ENCODE results near the gene VPS8. TPM values are rescaled to one million over a fixed set of nuclear protein-coding genes. Genes with fewer than 3 reads are reported as not detected.

The VPS8 gene
- total RNA-seq, 2 experiments from 2014 or later, result 25.7 to 25.9 TPM

DNA sequence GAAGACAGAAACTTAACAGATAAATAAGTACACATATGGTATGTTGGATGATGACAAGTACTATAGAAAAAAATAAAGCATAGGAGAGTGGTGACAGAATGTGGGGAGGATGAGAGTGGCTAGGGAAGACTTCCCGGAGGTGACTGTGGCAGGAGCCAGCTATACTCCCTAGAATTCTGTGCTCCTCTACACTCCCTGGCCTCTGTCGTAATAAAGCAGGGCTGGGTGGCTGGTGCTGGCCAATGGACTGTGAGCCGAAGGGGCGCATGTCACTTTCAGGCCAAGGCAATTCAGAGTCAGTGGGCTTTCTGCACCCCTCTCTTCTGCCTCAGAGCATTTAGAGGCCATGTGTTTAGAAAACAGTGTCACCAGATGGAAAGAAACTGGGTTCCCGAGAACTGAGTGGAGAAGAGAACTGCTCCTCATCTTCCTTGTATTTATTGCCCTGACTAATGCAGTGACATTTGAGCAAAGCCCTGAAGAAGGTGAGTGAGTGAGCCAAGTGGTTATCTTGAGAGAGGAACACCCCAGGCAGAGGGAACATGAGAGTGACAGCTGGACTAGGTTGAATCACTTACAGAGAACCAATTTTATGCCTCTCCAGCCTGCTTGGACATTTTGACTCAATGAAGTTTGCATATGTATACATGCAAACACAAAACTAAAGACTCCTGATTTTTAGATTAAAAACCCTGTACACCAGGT is 5.2 kb upstream of the VPS8 start:
- POLR2A ChIA-PET, result no interaction called here
- CTCF ChIA-PET, result interaction anchor here (0.5 kb wide), 1 partner anchor 264 kb away, joined by 3 read pairs; no protein-coding TSS in a partner anchor

DNA sequence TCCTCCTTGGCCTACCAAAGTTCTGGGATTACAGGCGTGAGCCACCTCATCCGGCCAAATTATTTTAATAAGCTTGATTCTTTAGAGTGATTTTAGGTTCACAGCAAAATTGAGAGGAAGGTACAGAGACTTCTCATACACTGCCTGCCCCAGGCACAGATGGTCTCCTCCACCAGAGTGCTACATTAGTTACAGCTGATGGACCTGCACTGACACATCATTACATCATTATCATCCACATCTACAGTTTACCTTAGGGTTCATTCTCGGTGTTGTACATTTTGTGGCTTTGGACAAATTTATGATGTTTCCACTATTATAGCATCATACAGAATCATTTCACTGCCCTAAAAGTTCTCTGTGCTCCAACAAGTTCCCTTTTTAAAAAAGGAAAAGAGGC is 4.4 kb upstream of the VPS8 start:
- CTCF ChIA-PET, result interaction anchor here (0.5 kb wide), 1 partner anchor 265 kb away, joined by 3 read pairs; no protein-coding TSS in a partner anchor
- POLR2A ChIA-PET, result no interaction called here

DNA sequence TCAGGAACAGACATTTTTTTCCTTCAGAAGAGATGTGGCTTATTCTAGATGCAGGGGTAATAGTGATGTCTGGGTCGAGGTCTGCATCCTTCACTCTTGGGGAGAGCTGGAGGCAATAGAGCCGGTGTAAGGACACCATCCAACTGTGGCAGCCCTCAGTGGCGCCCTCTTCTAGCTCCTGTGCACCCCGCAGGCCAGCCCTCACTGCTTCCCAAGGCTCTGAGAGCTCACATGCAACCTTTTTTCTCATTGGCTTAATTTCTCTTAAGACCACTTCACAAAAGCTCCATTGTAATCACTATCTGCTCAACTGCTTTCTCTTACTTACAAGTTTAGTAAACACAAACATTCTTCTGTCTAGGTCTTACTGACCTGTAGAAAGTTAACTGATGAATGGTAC is 3.9 kb upstream of the VPS8 start:
- CTCF ChIA-PET, result interaction anchor here (0.8 kb wide), 1 partner anchor 247 kb away, joined by 3 read pairs; the partner anchor contains the start of gene EPHB3
- POLR2A ChIA-PET, result no interaction called here

DNA sequence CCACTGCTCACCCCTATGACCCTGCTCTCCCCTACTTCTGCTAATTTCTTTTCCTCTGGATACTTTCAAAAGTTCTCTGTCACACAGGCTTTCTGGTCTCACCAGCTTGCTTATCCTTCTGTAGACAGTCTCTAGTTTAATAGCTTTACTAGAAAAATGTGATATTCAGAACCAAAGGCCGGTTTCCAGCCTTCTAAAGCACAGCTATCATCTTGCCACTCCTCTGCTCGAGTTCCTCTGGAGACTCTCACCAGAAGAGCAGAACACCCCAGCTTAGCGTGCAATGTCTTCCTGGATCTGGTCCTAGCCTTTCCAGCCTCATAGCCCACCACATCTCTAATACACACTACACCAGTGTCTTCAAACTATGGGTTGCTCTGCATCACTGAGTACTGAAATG is 1.8 kb upstream of the VPS8 start:
- POLR2A ChIA-PET, result no interaction called here

DNA sequence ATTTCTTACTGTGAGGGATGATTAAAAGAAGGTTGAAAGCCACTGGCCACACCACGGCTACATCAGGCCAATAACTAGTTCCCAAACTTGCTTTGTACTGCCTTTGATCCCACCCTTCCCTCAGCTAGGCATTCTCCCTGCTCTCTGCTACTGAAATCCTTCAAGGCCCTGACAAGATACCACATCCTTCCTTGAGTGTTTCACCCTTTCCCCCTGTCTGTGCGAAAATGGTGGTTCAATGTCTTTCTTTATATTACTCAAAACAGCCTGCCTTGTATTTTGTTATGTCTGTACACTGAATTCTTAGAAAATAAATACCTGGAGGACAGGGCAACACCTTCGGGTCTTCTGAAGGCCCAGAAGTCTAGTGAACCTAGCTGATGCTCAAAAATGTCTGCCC is 932 bp upstream of the VPS8 start:
- POLR2A ChIA-PET, result no interaction called here
- CTCF ChIA-PET, result interaction anchor here (0.7 to 1.0 kb wide), 2 partner anchors 8 to 210 kb away, joined by 3 to 4 read pairs; no protein-coding TSS in a partner anchor

More for the DNA sequence above, 1.8 kb upstream of the VPS8 start:
- CTCF ChIA-PET, result interaction anchor here (0.5 kb wide), 1 partner anchor 1439 kb away, joined by 3 read pairs; no protein-coding TSS in a partner anchor

DNA sequence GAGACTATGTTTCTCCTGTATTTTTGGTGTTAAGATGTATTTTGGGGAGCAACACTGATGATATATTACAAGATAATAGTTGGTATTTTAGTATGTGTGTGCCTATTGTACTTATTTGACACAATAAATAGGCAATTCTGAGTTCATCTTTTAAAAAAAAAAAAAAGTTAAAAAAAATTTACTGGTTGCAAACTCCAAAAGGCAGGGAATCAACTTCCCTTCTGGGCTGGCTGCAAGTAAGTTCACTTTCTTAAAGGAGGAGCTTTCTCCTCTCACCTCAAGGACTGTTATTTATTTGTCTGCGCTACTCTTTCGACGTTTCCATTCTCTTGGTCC is 335 bp upstream of the VPS8 start:
- CTCF ChIA-PET, result interaction anchor here (0.7 to 1.0 kb wide), 3 partner anchors 8 to 248 kb away, joined by 3 to 4 read pairs (median 3); no protein-coding TSS in a partner anchor
- POLR2A ChIA-PET, result no interaction called here

DNA sequence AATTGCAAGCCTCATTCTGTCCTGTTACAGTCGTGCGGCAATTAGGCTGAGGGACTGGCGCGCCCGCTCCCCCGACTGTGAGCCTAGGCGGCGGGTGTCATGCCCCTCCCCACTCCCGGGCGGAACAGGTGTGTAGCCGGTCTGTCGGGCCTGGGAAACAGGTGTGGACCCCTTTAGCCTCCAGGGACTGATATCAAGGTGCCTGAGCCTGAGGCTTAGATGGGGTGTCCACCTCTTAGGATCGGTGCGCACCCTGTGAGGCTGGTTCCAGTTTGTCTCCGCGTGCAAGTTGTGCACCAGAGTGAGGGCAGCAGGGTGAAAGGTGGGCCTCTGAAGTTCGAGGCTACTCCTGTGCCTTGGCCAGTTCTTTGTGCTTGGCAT is 686 bp downstream of the VPS8 start:
- POLR2A ChIA-PET, result no interaction called here
- CTCF ChIA-PET, result interaction anchor here (0.6 to 1.3 kb wide), 3 partner anchors 9 to 252 kb away, joined by 3 to 4 read pairs (median 4); partner anchors contain the start of gene EPHB3

DNA sequence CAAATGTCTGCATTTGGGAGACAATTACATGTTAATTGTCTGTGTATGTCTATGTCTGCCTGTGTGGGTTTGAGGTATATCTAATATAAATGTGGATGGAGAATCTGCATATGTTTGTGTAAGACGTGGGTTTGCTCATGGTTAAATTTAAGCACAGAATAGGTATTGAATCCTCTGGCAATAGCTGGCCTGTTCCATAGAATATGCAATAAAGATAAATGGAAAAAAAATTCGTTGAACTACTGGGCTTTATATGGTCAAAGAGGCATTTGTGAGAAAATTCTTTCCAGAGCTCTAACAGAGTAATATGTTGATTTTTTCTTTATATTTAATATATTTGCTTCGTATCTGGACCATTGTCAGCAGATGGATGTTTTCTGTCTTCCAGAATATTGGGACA is 1.4 kb downstream of the VPS8 start:
- CTCF ChIA-PET, result interaction anchor here (0.6 to 1.3 kb wide), 3 partner anchors 9 to 252 kb away, joined by 3 to 4 read pairs (median 4); partner anchors contain the start of gene EPHB3
- POLR2A ChIA-PET, result no interaction called here

DNA sequence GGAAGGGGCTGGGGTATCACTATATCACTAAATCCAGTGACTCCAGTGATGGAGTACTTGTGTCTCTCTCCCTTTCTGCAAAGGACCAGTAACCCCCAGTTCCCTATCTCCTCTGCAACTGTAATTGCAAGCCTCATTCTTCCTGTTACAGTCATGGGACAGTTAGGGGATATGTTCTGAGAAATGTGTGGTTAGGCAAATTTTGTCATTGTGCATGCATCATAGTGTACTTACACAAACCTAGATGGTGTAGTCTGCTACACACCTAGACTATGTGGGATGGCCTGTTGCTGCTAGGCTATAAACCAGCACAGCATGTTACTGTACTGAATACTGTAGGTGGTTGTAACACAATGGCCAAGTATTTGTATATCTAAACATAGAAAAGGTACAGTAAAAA is 2.2 kb downstream of the VPS8 start:
- ChIA-PET CTCF (interaction anchor here (1.3 kb wide), 1 partner anchor 253 kb away, joined by 4 read pairs; the partner anchor contains the start of gene EPHB3), POLR2A (no interaction called here)

DNA sequence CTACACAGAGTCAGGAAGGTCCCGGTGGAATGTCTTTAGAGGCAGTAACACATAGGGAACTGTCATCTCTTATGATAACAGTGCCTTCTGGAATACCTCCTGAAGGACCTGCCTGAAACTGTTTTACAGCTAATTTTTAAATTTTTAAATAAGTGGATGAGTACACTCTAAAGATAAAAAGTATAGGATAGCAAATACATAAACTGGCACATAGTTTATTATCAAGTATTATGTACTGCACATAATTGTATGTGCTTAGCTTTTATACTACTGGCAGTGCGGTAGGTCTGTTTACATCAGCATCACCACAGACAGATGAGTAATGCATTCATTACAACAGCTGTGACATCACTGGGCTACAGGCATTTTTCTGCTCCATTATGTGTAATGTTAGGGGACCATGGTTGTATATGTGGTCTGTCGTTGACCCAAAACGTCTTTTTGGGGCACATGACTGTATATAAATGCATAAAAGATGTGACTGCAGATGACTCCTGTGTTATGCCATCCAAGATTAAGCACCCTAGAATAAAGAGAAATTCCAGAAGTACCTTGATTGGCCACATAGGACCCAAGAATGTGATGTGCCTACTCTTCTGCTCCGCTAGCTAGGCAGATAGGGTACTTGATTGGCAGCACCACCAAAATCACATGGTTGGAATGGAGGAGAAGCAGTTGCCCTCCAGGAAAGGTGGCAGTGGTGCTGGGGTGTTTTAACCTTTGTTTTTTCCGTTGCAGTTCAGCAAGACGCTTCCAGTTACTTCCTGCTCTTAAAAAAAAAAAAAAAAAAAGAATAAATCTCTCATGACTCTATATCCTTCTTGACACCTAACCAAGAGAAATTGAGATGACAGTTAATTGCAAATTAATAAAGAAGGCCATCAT is 3.3 kb downstream of the VPS8 start:
- ChIA-PET CTCF (no interaction called here), POLR2A (no interaction called here)

DNA sequence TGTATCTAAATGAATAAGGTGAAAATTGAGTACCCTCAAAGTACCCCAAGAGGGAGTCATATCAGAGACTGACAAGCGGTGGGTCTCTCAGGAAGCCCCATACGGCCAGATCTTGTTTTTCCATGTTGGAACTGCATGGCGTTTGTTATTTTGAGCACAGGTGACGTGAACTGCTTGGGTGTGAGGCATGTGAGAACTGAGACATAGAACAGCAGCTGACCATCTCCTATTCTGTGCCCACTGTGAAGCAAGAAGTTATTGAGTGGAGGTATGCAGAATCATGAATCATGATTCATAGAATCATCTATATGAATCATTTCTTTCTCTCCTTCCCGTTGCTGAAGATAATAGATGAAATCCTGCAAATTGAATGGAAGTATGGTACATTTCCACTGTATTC is 4.6 kb downstream of the VPS8 start:
- CTCF ChIA-PET, result no interaction called here
- POLR2A ChIA-PET, result no interaction called here

DNA sequence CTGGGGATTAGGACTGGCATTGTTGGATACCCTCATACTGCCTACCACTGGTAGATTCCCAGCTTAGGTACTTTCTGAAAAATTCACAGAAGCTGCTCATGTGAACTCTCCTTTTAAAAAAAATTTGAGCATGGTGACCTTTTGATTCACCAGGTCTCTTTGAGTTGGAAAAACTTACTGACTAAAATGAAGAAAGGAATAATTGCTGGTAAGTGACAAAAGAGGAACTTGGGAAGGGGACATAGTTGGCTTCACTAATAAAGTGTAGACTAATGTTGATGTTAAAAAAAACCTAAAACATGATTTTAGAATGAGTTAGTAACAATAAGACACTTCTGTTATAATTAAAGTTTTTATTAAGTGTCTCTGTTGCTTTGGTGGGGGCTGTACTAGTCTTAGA is 8.6 kb downstream of the VPS8 start:
- CTCF ChIA-PET, result no interaction called here
- POLR2A ChIA-PET, result no interaction called here

DNA sequence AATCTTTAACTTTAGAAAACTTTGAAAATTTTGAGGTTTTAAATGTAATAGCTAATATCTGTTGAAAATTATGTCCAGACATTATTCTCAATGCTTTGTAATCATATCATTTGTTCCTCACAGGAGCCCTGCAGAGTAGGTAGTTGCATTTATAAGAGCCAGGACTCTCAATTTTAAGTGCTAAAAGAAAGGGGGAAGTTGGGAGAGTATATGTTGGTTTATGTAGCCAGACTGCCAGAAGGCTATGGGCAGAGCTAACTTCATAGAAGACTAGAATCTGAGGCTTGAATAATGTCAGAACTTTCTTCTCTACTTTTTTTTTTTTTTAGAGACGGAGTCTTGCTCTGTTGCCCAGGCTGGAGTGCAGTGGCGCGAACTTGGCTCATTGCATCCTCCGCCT is 9.1 kb downstream of the VPS8 start:
- POLR2A ChIA-PET, result no interaction called here
- CTCF ChIA-PET, result no interaction called here

DNA sequence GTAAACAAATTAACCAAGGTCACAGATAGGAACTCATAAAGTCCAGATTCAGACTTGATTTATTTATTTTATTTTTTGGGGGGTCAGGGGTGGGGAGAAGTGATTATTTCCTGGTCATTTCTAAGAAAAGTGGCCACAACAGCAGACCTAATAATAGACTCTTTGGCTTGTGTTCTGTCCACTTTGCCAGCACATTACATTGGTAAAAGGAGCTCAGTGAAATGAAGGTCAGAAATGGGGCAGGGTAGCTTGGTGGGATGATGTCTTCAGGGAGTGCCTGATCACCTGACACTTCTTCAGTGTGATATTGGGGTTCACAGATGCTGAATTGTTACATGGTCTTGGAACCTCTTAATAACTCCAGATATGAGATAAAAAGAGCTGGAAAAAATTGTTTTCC is 10.1 kb downstream of the VPS8 start:
- CTCF ChIA-PET, result interaction anchor here (0.9 kb wide), 1 partner anchor 261 kb away, joined by 3 read pairs; no protein-coding TSS in a partner anchor
- POLR2A ChIA-PET, result no interaction called here

DNA sequence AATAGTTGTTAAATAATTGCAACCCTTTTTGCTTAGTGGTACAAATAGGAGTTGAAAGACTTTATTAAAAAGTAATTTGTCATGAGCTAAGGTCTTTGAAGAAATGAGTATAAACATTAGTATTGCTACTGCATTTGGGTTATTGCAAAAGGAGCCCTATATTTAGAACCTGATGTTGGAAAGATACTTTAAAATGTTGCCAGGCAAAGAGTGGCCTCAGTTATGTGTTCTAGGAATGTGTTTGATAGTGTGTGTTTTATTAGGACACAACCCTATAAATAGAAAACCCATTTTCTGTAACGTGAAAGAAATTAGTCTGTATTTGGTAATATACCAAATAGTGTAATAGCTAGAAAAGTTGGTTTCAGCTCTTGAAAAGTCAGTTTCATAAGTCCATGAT is 10.7 kb downstream of the VPS8 start:
- ChIA-PET POLR2A (no interaction called here), CTCF (interaction anchor here (0.9 kb wide), 1 partner anchor 262 kb away, joined by 3 read pairs; no protein-coding TSS in a partner anchor)

DNA sequence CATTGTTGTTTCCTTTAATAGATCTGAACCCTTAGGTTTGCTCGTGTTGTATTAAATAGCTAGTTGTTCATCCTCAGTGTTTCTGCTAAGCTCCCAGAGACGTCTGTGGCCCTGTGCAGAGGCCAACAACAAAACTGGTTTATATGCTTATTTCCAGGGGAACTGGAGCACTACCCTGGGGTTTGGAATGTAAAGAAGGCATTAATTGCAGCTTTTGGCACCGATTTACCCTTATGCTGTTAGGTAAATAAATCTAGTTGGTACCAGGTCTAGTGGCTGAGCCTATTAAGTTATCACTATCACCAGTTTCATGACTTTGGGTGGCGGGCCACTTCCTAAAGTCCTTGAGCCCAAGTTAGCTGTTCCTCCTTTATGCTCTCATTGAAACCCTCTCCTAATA is 12.0 kb downstream of the VPS8 start:
- ChIA-PET POLR2A (no interaction called here), CTCF (no interaction called here)

DNA sequence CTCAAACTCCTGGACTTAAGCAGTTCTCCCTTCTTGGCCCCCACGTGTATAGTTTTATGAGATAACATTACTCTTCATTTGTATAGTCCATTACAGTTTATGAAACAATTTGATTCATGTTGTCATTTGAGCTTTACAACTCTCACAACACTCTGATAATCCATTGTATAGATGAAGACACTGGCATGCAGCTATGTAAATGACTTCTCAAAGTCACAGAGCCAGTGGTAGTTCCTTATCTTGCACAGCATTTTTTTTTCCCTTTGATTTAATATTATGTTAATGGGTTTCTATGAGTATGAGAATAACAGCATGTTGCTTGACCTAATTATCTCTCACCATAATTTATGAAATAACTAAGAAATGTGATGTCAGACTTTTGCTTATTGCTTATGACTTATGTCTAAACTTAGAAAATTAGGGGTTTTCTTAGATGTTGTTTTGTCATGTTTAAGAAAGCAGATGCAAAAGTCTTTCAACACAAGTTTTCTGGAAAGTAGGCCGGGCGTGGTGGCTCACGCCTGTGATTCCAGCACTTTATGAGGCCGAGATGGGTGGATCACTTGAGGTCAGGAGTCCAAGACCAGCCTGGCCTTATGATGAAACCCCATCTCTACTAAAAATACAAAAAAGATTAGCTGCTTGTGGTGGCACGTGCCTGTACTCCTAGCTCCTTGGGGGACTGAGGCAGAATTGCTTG is 13.3 kb downstream of the VPS8 start:
- POLR2A ChIA-PET, result no interaction called here
- CTCF ChIA-PET, result no interaction called here

DNA sequence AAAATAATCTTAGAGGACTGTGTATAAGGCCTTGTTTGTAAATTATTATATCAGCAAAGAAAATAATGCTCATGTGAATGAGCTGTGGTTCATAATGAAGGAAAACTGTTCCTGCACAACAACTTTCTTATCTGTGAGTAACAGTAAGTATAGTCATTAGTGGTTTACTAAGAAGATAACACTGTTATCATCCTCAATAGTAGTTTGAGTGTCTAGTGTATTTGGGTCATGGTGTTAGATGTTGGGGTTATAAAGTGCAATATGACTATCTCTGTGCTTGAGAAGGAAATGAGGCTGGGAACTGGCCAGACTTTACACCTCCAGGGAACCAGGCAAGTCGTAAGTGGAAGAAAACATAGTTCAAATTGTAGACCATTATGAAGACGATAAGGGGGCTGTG is 15.6 kb downstream of the VPS8 start:
- POLR2A ChIA-PET, result no interaction called here
- CTCF ChIA-PET, result no interaction called here

DNA sequence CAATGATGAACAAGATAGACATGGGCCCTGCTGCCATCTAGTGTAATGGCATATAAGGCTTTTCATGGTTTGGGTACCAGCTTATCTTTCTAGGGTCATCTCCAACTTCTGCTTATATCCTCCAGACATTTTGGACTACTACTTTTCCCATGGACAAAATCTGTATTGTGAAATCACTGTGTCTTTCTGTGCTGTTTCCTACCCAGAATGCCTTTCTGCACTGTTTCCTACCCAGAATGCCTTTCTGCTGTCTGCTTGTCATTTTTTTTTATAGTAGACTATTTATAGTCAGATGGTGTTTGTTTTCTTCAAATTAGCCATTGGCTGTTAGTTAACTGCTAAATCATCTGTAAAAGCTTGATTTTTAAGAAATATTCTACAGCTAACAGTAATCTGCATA is 20.1 kb downstream of the VPS8 start:
- CTCF ChIA-PET, result no interaction called here
- POLR2A ChIA-PET, result interaction anchor here (0.6 kb wide), 1 partner anchor 1922 kb away, joined by 5 read pairs; no protein-coding TSS in a partner anchor

DNA sequence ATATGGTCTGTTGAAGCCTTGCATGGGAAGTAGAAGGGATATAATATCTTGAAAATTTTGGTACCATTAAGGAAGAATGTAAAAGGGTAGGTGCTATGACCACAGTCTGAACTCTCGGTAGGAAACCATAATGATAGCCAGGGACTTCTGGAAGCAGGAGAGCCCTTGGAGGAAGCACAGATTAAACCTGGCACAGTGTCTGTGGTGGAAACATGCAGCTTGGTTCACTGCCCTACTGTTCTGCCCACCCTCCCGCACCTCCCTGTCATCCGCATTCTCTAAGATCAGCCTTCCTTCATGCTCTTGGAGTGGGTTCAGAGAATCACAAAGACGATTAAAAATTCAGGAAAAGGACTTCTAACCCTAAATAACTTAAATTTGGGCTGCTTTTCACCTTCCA is 20.9 kb downstream of the VPS8 start:
- POLR2A ChIA-PET, result no interaction called here

More for the DNA sequence above, 20.9 kb downstream of the VPS8 start:
- CTCF ChIA-PET, result interaction anchor here (0.6 kb wide), 1 partner anchor 10 kb away, joined by 3 read pairs; no protein-coding TSS in a partner anchor

Data from activated CD8-positive, alpha-beta memory T cell treated with anti-CD3 and anti-CD28 coated beads for 36 hours (primary cell).